Omental fat pad (tissue), 4 donors: Measurements from ENCODE around the gene DLG2. TPM values are rescaled to one million over a fixed set of nuclear protein-coding genes. Genes with fewer than 3 reads are reported as not detected.

ENCODE experiments used
- ATAC-seq: fragments of 150-250 bp; one replicate; pipeline ENCODE4 v1.9.1; 2016; ENCODE audit warnings: mild to moderate bottlenecking, moderate library complexity; ENCODE audit not compliant: low FRiP score
- DNase-seq: peaks from one replicate; pipeline ENCODE4 v3.0.0-alpha.2; 2019; ENCODE audit warnings: low spot score
- total RNA-seq, 4 donors: library from RNA; depleted of rRNA; stranded (reverse); fragments of >200 nt; gene quantifications; one replicate each; pipeline ENCODE4 v1.1.0, GENCODE V29; 2016
- TF ChIP-seq, protein P1 (sequence below), 3 donors: fragments of 450-650 bp; IDR thresholded peaks; one replicate each; pipeline ENCODE4 v1.5.1; 2016 to 2017; ENCODE audit warnings: antibody characterized with exemption in 3 of 3, mild to moderate bottlenecking in 3 of 3, moderate library complexity in 2 of 3

Gene DLG2
- total RNA-seq, 4 donors from 2014 or later: 4.8 to 13.2 (median 8.1) TPM

DNA sequence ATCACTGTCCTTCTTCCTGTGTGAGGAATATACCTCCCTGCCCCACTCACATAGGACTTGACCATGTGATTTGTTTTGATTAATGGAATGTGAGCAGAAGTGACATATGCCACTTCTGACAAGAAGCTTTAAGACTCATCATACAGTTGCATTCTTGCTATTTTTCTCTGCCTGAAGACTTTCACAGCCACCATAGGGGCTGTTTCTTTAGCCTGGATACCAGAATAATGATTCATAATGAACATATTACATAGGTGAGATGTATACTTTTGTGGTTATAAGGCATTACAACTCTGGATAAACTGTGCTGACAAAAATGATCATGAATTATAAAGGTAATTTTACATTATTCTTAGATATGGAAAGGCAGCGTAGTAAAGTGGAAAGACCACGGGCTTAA is 798.0 kb downstream of the DLG2 start:
- ATAC-seq: no peak
- DNase-seq: no peak
- TF ChIP-seq, protein P1, sequence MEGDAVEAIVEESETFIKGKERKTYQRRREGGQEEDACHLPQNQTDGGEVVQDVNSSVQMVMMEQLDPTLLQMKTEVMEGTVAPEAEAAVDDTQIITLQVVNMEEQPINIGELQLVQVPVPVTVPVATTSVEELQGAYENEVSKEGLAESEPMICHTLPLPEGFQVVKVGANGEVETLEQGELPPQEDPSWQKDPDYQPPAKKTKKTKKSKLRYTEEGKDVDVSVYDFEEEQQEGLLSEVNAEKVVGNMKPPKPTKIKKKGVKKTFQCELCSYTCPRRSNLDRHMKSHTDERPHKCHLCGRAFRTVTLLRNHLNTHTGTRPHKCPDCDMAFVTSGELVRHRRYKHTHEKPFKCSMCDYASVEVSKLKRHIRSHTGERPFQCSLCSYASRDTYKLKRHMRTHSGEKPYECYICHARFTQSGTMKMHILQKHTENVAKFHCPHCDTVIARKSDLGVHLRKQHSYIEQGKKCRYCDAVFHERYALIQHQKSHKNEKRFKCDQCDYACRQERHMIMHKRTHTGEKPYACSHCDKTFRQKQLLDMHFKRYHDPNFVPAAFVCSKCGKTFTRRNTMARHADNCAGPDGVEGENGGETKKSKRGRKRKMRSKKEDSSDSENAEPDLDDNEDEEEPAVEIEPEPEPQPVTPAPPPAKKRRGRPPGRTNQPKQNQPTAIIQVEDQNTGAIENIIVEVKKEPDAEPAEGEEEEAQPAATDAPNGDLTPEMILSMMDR (IDR thresholded peaks at IDR 0.05): no peak

DNA sequence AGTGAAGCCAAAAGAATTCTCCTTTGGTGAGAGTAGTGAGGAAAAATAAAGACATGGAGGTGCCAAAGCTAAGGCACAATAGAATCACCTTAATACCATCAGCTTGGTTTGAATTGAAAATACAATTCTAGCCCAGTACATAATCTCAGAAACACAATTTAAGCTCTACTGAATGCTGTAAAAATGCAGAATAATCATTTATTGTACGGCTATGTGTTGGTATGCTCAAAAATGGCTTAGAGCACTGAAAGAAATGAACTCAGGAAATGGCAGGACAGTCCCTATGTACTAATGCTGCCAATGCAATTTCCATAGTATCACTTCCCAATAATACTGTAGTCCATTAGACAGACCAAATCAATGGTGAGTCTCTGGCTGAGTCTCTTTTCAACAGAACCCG is 798.5 kb downstream of the DLG2 start:
- ATAC-seq (no peak), DNase-seq (no peak)
- TF ChIP-seq, protein P1 (IDR thresholded peaks at IDR 0.05): no peak

DNA sequence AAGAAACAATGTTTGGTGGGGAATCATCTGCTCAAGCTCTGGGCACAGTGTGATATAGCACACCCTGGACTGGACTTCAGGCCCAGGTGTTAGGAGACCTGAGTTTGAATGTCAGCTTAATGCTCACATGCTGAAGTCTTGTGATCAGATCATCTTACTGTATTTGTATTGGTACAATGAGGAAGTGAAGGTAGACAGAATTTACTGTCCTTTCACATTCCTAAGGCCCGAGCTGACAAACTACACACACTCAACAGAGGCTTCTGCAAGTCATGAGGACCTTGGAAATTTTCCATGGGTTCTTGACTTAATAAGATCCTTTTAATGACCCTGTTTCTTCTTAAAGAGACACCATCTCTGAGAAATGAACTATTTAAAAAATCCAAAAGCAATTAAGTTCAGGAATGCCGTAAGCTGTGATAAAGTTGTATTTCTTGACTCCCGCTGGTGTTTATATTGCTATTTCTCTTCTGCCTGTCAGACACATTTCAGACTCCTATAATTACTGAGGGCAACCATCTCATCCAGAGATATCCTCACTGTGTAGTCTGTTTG is 802.0 kb downstream of the DLG2 start:
- DNase-seq (no peak), ATAC-seq (no peak)
- TF ChIP-seq, protein P1 (IDR thresholded peaks at IDR 0.05): no peak

DNA sequence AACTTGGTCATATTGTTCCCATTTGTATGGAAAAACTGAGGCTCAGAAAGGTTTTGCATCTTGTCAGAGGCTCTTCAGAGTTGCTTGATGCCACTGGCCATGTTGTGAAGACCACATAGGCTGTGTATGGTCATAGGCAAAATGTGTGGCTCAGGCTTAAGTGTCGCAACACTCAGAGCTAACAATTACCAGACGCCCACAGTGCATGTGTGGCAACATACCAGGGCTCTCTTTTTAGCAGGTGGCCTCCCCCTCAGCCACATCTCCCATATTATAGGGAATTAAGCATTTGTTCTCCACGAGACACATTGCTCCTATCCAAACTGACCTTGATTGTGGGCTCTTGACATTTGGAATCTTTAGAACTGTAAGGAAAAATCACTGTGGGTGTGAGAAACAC is 802.5 kb downstream of the DLG2 start:
- TF ChIP-seq, protein P1 (IDR thresholded peaks at IDR 0.05): no peak
- DNase-seq (no peak), ATAC-seq (no peak)

DNA sequence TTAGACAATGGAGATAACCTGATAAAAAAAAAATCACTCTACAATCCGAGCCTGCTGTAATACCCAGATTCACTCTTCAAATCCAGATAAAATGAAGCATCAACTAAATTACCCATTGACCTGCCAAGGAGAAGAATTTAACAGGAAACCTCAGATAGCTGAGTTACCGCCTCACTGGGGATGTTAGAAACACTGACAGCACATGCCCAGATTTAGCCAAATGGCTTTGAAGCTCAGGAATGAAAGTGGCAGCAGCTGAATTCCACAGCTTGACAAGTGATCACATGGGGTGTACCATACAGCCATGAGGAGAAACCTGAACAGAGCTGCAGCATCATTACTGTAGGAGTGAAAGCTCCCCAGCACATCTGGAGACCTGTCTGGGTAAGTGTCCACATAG is 807.6 kb downstream of the DLG2 start:
- TF ChIP-seq, protein P1 (IDR thresholded peaks at IDR 0.05): no peak
- ATAC-seq (no peak), DNase-seq (no peak)

DNA sequence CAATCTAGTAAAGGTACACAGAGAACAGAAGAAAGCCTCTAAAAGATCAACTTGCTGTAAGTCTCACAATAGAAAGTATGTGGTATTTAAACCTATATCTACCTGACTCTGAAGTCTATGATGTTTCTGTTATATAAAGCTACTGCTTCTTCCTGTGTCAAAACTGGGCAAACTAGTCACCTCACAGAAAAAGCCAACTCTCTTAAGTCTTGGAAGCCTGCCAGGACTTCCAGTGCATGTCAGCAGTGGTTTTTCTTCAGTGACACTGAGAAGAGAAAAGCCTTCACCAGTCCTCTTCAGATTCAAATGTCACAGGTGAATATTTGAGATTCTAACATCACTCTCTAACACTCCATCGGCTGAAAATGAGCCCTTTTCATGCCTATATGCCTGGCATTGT is 808.0 kb downstream of the DLG2 start:
- TF ChIP-seq, protein P1 (IDR thresholded peaks at IDR 0.05): no peak
- no peak for ATAC-seq
- DNase-seq: no peak

DNA sequence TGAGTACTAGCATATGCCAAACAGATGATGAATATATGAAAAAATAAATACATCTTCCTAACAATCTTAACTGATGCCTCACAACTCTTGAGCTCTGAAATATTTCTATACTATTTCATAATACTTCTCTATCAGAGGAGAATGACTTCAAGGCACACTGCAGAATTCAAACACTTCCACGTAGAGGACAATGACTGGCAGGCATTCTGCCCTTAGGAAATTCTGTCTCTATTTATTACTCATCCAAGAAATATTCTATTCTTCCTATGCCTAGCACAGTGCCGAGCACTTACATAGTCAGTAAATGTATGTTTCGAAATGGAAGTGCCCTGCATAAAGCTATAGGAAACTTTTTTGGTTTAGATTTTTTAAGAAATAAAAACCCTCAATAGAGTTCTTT is 809.1 kb downstream of the DLG2 start:
- ATAC-seq (no peak), DNase-seq (no peak)
- TF ChIP-seq, protein P1 (IDR thresholded peaks at IDR 0.05): no peak
